Prostate gland (tissue), 2 donors: ENCODE results near the gene PRICKLE2. TPM values are rescaled to one million over a fixed set of nuclear protein-coding genes. Genes with fewer than 3 reads are reported as not detected.
A peak's percentile ranks its signal among the peaks of the same experiment; 100 is the strongest.

Source experiments
- DNase-seq: peaks from one replicate; pipeline ENCODE4 v3.0.0-alpha.2; 2019; ENCODE audit warnings: low spot score
- H3K27ac ChIP-seq, 2 donors: fragments of 200-600 bp; sonication (generic); 2 replicates each; pipeline ENCODE4 v1.5.1; 2017 to 2019
- H3K27me3 ChIP-seq: fragments of 200-600 bp; sonication (generic); replicated peaks from 2 replicates; pipeline ENCODE4 v1.5.1; 2019; ENCODE audit not compliant: insufficient read depth
- H3K36me3 ChIP-seq, 2 donors: fragments of 200-600 bp; sonication (generic); 1 replicate in 1 of 2; 2 replicates in 1 of 2; pipeline versions ENCODE4 v1.5.1 to v1.8.1; 2017 to 2019
- H3K4me1 ChIP-seq: fragments of 200-600 bp; sonication (generic); replicated peaks from 2 replicates; pipeline ENCODE4 v1.5.1; 2019
- H3K4me3 ChIP-seq, 2 donors: fragments of 200-600 bp; sonication (generic); 2 replicates each; pipeline ENCODE4 v1.5.1; 2017 to 2019
- H3K9me3 ChIP-seq: fragments of 200-600 bp; sonication (generic); 2 replicates; pipeline ENCODE4 v1.5.1; 2017
- CTCF ChIP-seq, 4 experiments: fragments of 200-600 bp in 2 of 4; fragments of 450-650 bp in 2 of 4; sonication (generic) in 2 of 4; IDR thresholded peaks; 1 replicate in 3 of 4; 2 replicates in 1 of 4; pipeline ENCODE4 v1.5.1; 2016 to 2019; ENCODE audit warnings: antibody characterized with exemption in 4 of 4, mild to moderate bottlenecking in 2 of 4, moderate library complexity in 2 of 4
- POLR2A ChIP-seq: fragments of 450-650 bp; IDR thresholded peaks from one replicate; pipeline ENCODE4 v1.6.1; 2016; ENCODE audit warnings: antibody characterized with exemption, mild to moderate bottlenecking
- POLR2AphosphoS5 ChIP-seq: sonication (generic); formaldehyde crosslinking; IDR thresholded peaks from one replicate; pipeline ENCODE4 v1.6.1; 2017; ENCODE audit warnings: antibody characterized with exemption
- WGBS: methylation state at CpG from one replicate; pipeline ENCODE4 v1.1.5; 2018; 5-methylcytosine and 5-hydroxymethylcytosine counted together
- intact Hi-C: fragments of 100-400 bp; cut with DNase I; formaldehyde crosslinking; loops from one replicate; pipeline ENCODE4 v1.14.2; 2022
- total RNA-seq, 2 donors: library from RNA; depleted of rRNA; stranded (reverse); fragments of >200 nt; gene quantifications; one replicate each; pipeline ENCODE4 v1.1.0, GENCODE V29; 2016

Gene PRICKLE2
- total RNA-seq, 2 donors from 2014 or later: 11.9 to 21.0 TPM

DNA sequence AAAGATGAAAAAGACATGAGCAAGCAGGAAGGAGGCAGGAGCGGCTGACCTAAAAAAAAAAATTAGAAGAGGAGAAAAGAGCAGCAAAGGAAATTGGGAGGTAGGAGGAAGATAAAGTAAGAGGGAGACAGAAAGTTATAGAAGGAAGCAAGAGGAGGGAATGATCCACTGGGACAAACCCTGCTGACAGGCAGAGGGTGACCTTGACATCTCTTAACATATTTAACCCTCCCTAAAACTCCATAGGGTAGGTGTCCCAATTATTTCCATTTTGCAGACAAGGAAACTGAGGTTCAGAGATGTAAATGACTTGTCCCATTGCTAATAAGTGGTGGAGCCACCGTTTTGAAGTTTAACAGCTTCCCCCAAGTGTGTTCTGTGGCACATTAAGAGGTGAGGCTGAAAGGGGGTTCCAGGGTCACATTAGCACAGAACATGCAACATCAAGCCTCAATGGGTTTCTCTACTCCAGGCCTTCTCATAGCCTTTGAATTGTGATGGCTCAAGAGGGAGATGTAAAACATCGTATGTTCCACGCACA, 37.4 kb upstream of the PRICKLE2 start:
- no peaks in the 10 kb centered on the region for H3K9me3 ChIP-seq
- intact Hi-C loops: no loop called here
- WGBS: 95% methylated on average over 4 of the region's 4 CpGs
- TF ChIP-seq POLR2AphosphoS5: no peak
- no peak for TF ChIP-seq CTCF (IDR thresholded peaks at IDR 0.05)
- no peak for TF ChIP-seq POLR2A
- peaks cover 4% of the 10 kb centered on the region for H3K4me1 ChIP-seq
- DNase-seq: no peak
- H3K36me3 ChIP-seq: no peaks in the 10 kb centered on the region
- H3K27ac ChIP-seq: no peak overlapping the region
- no peak overlapping the region for H3K4me3 ChIP-seq
- no peaks in the 10 kb centered on the region for H3K27me3 ChIP-seq

GRCh38 chr3:64260431-64260830, 35.2 kb upstream of the PRICKLE2 start:
- peak; percentile 23 for TF ChIP-seq POLR2AphosphoS5
- no peak for TF ChIP-seq POLR2A
- TF ChIP-seq CTCF (IDR thresholded peaks at IDR 0.05): no peak
- 34% methylated on average over 4 of the region's 4 CpGs for WGBS
- intact Hi-C loops: no loop called here
- Histone ChIP-seq H3K9me3 (no peaks in the 10 kb centered on the region), H3K4me1 (peaks cover 4% of the 10 kb centered on the region), H3K27ac (peak overlapping the region; percentile 11 to 38), H3K36me3 (no peaks in the 10 kb centered on the region), H3K4me3 (no peak overlapping the region), H3K27me3 (no peaks in the 10 kb centered on the region)
- DNase-seq: no peak

DNA sequence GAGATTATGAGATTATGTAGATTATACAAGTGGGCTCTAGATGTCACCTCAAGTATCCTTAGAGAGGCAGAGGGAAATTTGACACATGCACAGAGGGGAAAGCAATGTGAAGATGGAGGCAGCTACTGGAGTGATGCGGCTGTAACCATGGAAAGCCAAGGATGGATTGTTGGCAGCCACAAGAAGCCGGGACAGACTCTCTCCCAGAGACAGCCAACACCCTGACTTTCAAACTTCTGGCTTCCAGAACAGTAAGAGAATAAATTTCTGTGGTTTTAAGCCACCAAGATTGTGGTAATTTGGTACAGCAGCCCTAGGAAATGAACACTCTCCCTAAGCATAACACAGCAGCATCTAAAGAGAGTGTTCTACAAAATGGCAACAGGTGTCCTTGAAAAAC, 34.4 kb upstream of the PRICKLE2 start:
- no peak for DNase-seq
- intact Hi-C loops: no loop called here
- H3K36me3 ChIP-seq: no peaks in the 10 kb centered on the region
- no peaks in the 10 kb centered on the region for H3K9me3 ChIP-seq
- no peak overlapping the region for H3K4me3 ChIP-seq
- TF ChIP-seq POLR2AphosphoS5 (no peak), CTCF (IDR thresholded peaks at IDR 0.05) (no peak), POLR2A (no peak)
- peak overlapping the region; percentile 11 to 16 for H3K27ac ChIP-seq
- no peaks in the 10 kb centered on the region for H3K27me3 ChIP-seq
- H3K4me1 ChIP-seq: peaks cover 4% of the 10 kb centered on the region
- 57% methylated on average over 2 of the region's 2 CpGs for WGBS

DNA sequence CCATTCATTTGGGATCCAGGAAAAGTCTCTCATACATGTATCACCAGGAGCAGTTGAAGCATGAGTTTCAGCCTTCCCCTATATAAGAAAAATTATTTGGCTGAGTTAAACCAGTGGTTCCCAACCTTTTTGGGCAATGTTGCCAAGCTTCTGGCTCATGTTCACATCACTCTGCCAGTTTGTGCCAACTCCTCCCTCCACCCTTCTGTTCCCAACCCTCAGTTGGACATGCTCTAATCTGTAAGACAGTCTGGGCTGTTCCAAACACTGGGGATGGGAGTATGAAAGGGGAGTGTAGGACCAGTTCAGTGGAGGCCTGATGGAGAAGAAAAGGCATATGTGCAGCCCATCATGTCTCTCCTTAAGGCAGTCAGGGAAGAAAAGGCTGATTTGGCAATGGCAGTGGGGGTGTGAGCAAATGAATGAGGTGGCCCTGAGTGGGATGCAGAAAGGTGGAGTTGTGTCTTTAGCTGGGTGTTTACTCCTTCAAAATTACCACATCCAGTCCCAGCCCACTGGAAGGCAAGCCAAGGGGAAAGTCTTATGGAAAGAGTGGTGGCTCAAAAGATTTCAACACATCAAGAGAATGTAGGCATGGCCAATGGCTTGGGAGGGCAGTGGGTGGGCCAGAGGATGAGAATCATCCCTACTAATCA, 32.0 kb upstream of the PRICKLE2 start:
- Histone ChIP-seq H3K27ac (no peak overlapping the region), H3K27me3 (no peaks in the 10 kb centered on the region), H3K4me1 (no peaks in the 10 kb centered on the region), H3K36me3 (no peaks in the 10 kb centered on the region), H3K4me3 (no peak overlapping the region), H3K9me3 (no peaks in the 10 kb centered on the region)
- DNase-seq: no peak
- TF ChIP-seq POLR2AphosphoS5: no peak
- no peak for TF ChIP-seq POLR2A
- TF ChIP-seq CTCF (IDR thresholded peaks at IDR 0.05): no peak
- intact Hi-C loops: no loop called here

- Histone ChIP-seq H3K4me3 (no peak overlapping the region), H3K36me3 (no peaks in the 10 kb centered on the region), H3K27me3 (no peaks in the 10 kb centered on the region), H3K27ac (no peak overlapping the region), H3K4me1 (no peaks in the 10 kb centered on the region), H3K9me3 (no peaks in the 10 kb centered on the region)
- intact Hi-C loops: no loop called here
- WGBS: 65% methylated on average over 5 of the region's 5 CpGs
- no peak for DNase-seq
- TF ChIP-seq POLR2AphosphoS5 (no peak), POLR2A (no peak), CTCF (IDR thresholded peaks at IDR 0.05) (no peak)
Measured at GRCh38 chr3:64255741-64256340, 30.6 kb upstream of the PRICKLE2 start.
